Fibroblast of the aortic adventitia (primary cell): Measurements from ENCODE around the gene LCNL1. TPM values are rescaled to one million over a fixed set of nuclear protein-coding genes. Genes with fewer than 3 reads are reported as not detected.

Source experiments
- DNase-seq: peaks from one replicate; pipeline ENCODE4 v3.0.0-alpha.2; 2010; ENCODE audit warnings: low read depth
- H3K4me3 ChIP-seq: 2 replicates; pipeline ENCODE4 v1.5.1; 2011; ENCODE audit warnings: low read depth, mild to moderate bottlenecking, control low read depth, low read length, moderate library complexity
- CTCF ChIP-seq: IDR thresholded peaks from 2 replicates; pipeline ENCODE4 v1.5.1; 2011; ENCODE audit warnings: mild to moderate bottlenecking, low read length, control low read depth, inconsistent platforms; ENCODE audit not compliant: insufficient read depth
- total RNA-seq: library from RNA; depleted of rRNA; stranded (reverse); fragments of >200 nt; gene quantifications from 2 replicates; pipeline ENCODE4 v1.2.3, GENCODE V29; 2012; ENCODE audit warnings: low replicate concordance

The LCNL1 gene
- total RNA-seq, 1 donor: 0.54 TPM

GRCh38 chr9:136985027-136985602 is 2.3 kb downstream of the LCNL1 start:
- no peak for TF ChIP-seq CTCF
- no peak overlapping the region for H3K4me3 ChIP-seq
- no peak for DNase-seq

GRCh38 chr9:136985853-136986252 is 3.1 kb downstream of the LCNL1 start:
- no peak for DNase-seq
- no peak for TF ChIP-seq CTCF
- no peak overlapping the region for H3K4me3 ChIP-seq

- no peak for TF ChIP-seq CTCF
- DNase-seq: no peak
- no peak overlapping the region for H3K4me3 ChIP-seq
These were observed 6.1 kb downstream of the LCNL1 start for GRCh38 chr9:136988872-136989271.

- TF ChIP-seq CTCF: no peak
- no peak for DNase-seq
- no peak overlapping the region for H3K4me3 ChIP-seq
These were observed 7.6 kb downstream of the LCNL1 start for GRCh38 chr9:136990242-136990911.

GRCh38 chr9:136991993-136992818 is 9.4 kb downstream of the LCNL1 start, which contains the start of gene PAXX:
Gene PAXX, plus strand, starts transcription at chr9:136992422. Its CDS starts 22 bp downstream, at chr9:136992444.
- H3K4me3 ChIP-seq: peak within 1 kb of the TSS; percentile 74
- no peak for TF ChIP-seq CTCF
- DNase-seq: peak; percentile 80

GRCh38 chr9:136992819-136993369 is 10.1 kb downstream of the LCNL1 start:
- no peak for DNase-seq
- H3K4me3 ChIP-seq: peak overlapping the region; percentile 74
- TF ChIP-seq CTCF: no peak
